ENCODE data around the gene MYCN. TPM values are rescaled to one million over a fixed set of nuclear protein-coding genes. Genes with fewer than 3 reads are reported as not detected.

The MYCN gene
- total and polyA plus RNA-seq, 2 of the 8 experiments (the other 6 are each of a cell fraction or from before 2014, with no cell fraction given): 87.8 to 137 TPM

- Histone ChIP-seq H2BK5ac (ENCODE audit: low read depth, low read length) (peak overlapping the region; percentile 97; the same call in 1 of the 2 replicates), H2BK15ac (ENCODE audit: low read length) (0 out of 2 replicates have a peak overlapping the region, but pooled peaks have one; percentile 12), H4K8ac (ENCODE audit: extremely low read depth, insufficient read depth, low read length) (no peak overlapping the region), H3K18ac (ENCODE audit: extremely low read depth, low read length) (peak overlapping the region; percentile 84), H3K4me2 (ENCODE audit: insufficient read depth in 1 of 2, low read depth in 2 of 2, low read length in 2 of 2) (peak overlapping the region; percentile 79), H4K5ac (ENCODE audit: insufficient read length, low read depth, low read length) (peak overlapping the region; percentile 66), H3K4ac (replicated peaks; ENCODE audit: insufficient read length, low read depth, low read length) (peak overlapping the region; percentile 6), H3K27ac (ENCODE audit: low read depth, low read length) (peak overlapping the region; percentile 80; the same call in 1 of the 2 replicates), H3K79me1 (ENCODE audit: low read depth, low read length) (no peaks in the 10 kb centered on the region), H3K27me3 (replicated peaks in 1 of 4; ENCODE audit: control insufficient read depth in 3 of 4, extremely low read depth in 1 of 4, insufficient read depth in 3 of 4, low read length in 3 of 4) (no peaks in the 10 kb centered on the region), H2AFZ (ENCODE audit: low read length) (no peak overlapping the region), H3K79me2 (ENCODE audit: control insufficient read depth in 1 of 2, insufficient read depth in 2 of 2, low read length in 2 of 2) (peaks cover 24 to 36% of the 10 kb centered on the region in 2 experiments), H3K23ac (ENCODE audit: insufficient read length) (no peak overlapping the region), H3K9ac (replicated peaks in 1 of 4; ENCODE audit: extremely low read depth in 1 of 4, low read depth in 3 of 4, low read length in 3 of 4) (peak overlapping the region in 2 of 4 experiments; percentile 26 to 31; a peak in 4 of 7 replicates), H3K9me3 (ENCODE audit: insufficient read depth in 2 of 2, low read depth in 1 of 2, low read length in 1 of 2) (no peaks in the 10 kb centered on the region), H3K4me1 (replicated peaks in 1 of 4; ENCODE audit: control insufficient read depth in 3 of 4, insufficient read depth in 4 of 4, low read length in 3 of 4) (peaks cover 6 to 23% (median 14%) of the 10 kb centered on the region in 4 experiments; a peak in 5 of 7 replicates), H2BK12ac (ENCODE audit: low read depth, low read length) (peak overlapping the region; percentile 20; the same call in 1 of the 2 replicates), H3K4me3 (ENCODE audit: extremely low read depth in 1 of 4, insufficient read depth in 2 of 4, low read depth in 3 of 4, low read length in 4 of 4) (peak overlapping the region; percentile 86 to 97 (median 94)), H4K20me1 (replicated peaks in 1 of 2; ENCODE audit: control insufficient read depth in 1 of 2, insufficient read depth in 2 of 2, low read length in 2 of 2) (peaks cover 5 to 9% of the 10 kb centered on the region in 2 experiments), H2AK5ac (ENCODE audit: low read depth, low read length) (peak overlapping the region; percentile 54; the same call in 1 of the 2 replicates), H3K36me3 (ENCODE audit: control insufficient read depth in 2 of 4, insufficient read depth in 4 of 4, low read length in 3 of 4) (peaks cover 0 to 20% (median 8%) of the 10 kb centered on the region in 4 experiments; a peak in 3 of 8 replicates), H3K23me2 (ENCODE audit: low read depth, low read length) (peaks cover 13% of the 10 kb centered on the region; the same call in 1 of the 2 replicates), H2BK120ac (replicated peaks; ENCODE audit: low read depth, low read length) (peak overlapping the region; percentile 93), H3K56ac (replicated peaks; ENCODE audit: insufficient read length, low read depth, low read length) (peak overlapping the region; percentile 82), H4K91ac (replicated peaks; ENCODE audit: insufficient read length, low read length) (peak overlapping the region; percentile 97), H3K14ac (ENCODE audit: insufficient read length) (no peak overlapping the region), H2BK20ac (ENCODE audit: low read length) (peak overlapping the region; percentile 67; the same call in 1 of the 2 replicates)
- FAIRE-seq: no peak
- 7% methylated on average over 8 of the region's 8 CpGs; no CpG with 5 or more reads in 1 of the 2 experiments for WGBS, 2 experiments (ENCODE audit: extremely low coverage in 1 of 2, insufficient coverage in 1 of 2, insufficient read length in 1 of 2, insufficient replicate concordance in 2 of 2, low coverage in 1 of 2, low lambda C conversion rate in 2 of 2, missing lambda C conversion rate in 1 of 2)
- POLR2A ChIA-PET (ENCODE audit: partially characterized antibody): interaction anchor here (0.7 to 4.4 kb wide), 17 partner anchors 10 to 423 kb away, joined by 3 to 46 read pairs (median 4); no protein-coding TSS in a partner anchor
- DNase-seq (ENCODE audit: low read depth in 1 of 2, low spot score in 2 of 2): peak; percentile 61 to 68
- CTCF ChIA-PET (ENCODE audit: partially characterized antibody): interaction anchor here (0.7 to 4.6 kb wide), 68 partner anchors 8 to 663 kb away, joined by 3 to 28 read pairs (median 5); no protein-coding TSS in a partner anchor
- TF ChIP-seq JUND (IDR thresholded peaks at IDR 0.05; ENCODE audit: low read length) (no peak), SP1 (IDR thresholded peaks at IDR 0.05; ENCODE audit: low read depth, low read length) (peak; percentile 51; the same call in 1 of the 2 replicates), RNF2 (IDR thresholded peaks at IDR 0.05; ENCODE audit: borderline replicate concordance, low read depth, low read length, missing control alignments, poor library complexity, severe bottlenecking) (no peak)
Observed at GRCh38 chr2:15938803-15939555, 1.4 kb upstream of the MYCN start.
